Esophagus muscularis mucosa (tissue), 3 donors: ENCODE measurements around the gene ABHD5.

Experiments used
- EP300 ChIP-seq: sonication (generic); formaldehyde crosslinking; IDR thresholded peaks from one replicate; pipeline ENCODE4 v1.6.1; 2017; ENCODE audit warnings: antibody characterized with exemption
- POLR2A ChIP-seq: fragments of 450-650 bp; IDR thresholded peaks from one replicate; pipeline ENCODE4 v1.6.1; 2017; ENCODE audit warnings: antibody characterized with exemption, moderate library complexity, mild to moderate bottlenecking, low read depth
- POLR2AphosphoS5 ChIP-seq, 2 donors: sonication (generic); formaldehyde crosslinking; IDR thresholded peaks; one replicate each; pipeline ENCODE4 v1.6.1; 2017; ENCODE audit warnings: antibody characterized with exemption in 2 of 2

- no peak for TF ChIP-seq POLR2A
- TF ChIP-seq POLR2AphosphoS5 (IDR thresholded peaks at IDR 0.05), result no peak
- no peak for TF ChIP-seq EP300
Measured at GRCh38 chr3:43762451-43762850, 71.7 kb downstream of the ABHD5 start.
